HG02943 (cell line): ENCODE data around the gene MRRF.
"Not testable (repeated sequence)": the region's sequence is repeated elsewhere in the genome, so short reads cannot be mapped to it uniquely, and the experiment has no call there.

Experiments used
- ATAC-seq: cut with Tn5 transposase; IDR thresholded peaks from one replicate; pipeline ENCODE4 v1.9.1; 2021; ENCODE audit warnings: mild to moderate bottlenecking, low read depth, moderate library complexity; ENCODE audit not compliant: unreplicated experiment

The MRRF gene

DNA sequence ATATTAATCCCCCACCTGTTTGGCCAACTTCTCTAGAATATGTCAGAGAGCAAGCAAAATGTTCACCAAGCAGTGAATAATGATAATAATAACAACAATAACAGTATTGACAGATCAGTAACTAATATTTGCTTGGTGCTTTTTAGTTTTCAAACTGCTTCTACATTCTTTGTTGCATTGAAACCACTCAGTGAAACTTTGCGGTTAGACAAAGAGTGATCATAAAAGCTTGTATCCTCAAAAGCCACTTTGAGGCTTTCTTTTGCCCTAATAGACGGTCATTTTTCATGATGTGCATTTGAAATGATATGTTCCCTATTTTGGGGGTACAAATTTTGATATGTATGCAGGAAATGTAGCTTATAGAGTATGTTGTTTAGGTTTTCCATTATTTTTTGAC is 62.5 kb downstream of the MRRF start:
- no peak for ATAC-seq

GRCh38 chr9:122329597-122329996 is 64.9 kb downstream of the MRRF start:
- no peak for ATAC-seq

GRCh38 chr9:122330466-122330865 is 65.8 kb downstream of the MRRF start:
- not testable (repeated sequence) for ATAC-seq

GRCh38 chr9:122331523-122331927 is 66.8 kb downstream of the MRRF start:
- ATAC-seq: no peak

DNA sequence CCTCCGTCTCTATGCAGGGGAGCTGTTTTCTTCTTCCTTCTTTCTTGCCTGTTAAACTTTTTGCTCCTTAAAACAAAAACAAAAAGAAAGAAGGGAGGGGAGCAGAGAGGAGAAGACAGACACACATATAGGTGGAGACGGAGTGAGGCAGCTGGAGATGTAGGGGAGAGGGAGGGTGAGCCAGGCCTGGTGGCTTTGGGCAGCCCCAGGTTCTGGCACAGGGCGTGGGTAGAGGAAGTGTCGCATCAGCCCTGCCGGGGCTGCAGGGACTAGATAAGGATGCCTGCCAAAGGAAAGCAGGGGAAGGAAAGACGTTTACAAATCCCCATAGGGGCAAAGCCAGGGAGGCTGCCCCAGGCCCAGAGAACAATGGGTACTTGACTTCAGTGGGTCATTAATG is 67.4 kb downstream of the MRRF start:
- no peak for ATAC-seq

- no peak for ATAC-seq
Measured at GRCh38 chr9:122332644-122333043, 68.0 kb downstream of the MRRF start.

GRCh38 chr9:122333169-122333808 is 68.6 kb downstream of the MRRF start:
- no peak for ATAC-seq

DNA sequence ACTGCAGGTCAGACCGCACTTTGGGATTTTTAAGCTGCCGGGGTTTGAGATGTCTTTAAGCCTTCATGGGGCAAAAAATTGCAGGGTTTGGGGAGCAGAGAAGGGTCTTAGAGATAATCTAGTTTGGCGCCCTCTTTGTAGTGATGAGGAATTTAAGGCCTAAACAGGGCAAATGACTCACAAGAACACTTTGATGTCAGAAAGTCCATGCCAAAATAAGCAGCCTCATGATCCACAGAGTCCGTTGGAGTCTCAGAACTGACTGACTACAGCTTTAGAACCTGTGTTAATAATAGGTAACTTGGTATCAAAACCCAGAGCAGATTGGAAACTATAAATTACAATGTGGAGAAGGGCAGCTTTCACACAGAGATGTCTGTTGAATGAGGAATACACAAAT is 70.2 kb downstream of the MRRF start:
- no peak for ATAC-seq

- ATAC-seq: no peak
Measured at GRCh38 chr9:122336189-122336588, 71.5 kb downstream of the MRRF start.

DNA sequence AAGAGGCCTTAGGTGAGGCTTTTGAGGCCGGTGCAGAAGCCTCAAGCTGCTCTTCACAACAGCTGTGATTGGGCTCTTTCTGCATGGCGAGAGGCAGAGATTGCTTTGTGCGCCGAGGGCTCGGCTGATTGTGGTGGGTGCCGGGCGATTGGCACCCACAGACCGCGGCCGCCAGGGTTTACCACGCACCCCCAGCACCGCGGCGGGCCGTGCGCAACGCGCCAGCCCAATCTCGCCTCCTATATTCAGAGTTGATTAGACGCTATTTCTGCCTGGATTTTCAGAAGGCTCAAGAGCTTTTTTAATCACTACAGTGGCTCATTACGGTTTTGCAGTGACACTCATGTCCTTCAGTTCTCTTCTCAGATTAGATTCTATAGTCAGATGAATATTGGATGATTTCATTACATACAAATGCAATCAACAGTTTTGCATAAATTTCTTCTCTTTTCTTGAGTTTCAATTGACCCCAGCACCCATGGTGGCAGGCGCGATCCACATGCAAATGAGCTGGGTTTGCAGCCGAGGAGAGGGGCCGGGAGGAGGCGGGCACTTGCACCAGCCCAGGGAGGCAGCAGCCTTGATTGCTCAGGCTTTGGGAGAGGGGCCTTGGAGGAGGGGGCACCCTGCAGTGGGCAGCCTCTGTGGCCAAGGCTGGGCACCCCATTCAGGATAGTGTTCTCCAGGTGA is 72.3 kb downstream of the MRRF start:
- no peak for ATAC-seq

GRCh38 chr9:122337556-122337929 is 72.9 kb downstream of the MRRF start:
- ATAC-seq: no peak

- no peak for ATAC-seq
Measured at GRCh38 chr9:122338536-122338935, 73.9 kb downstream of the MRRF start.

- no peak for ATAC-seq
Measured at GRCh38 chr9:122338994-122339393, 74.3 kb downstream of the MRRF start.

GRCh38 chr9:122339579-122339978 is 74.9 kb downstream of the MRRF start:
- no peak for ATAC-seq

DNA sequence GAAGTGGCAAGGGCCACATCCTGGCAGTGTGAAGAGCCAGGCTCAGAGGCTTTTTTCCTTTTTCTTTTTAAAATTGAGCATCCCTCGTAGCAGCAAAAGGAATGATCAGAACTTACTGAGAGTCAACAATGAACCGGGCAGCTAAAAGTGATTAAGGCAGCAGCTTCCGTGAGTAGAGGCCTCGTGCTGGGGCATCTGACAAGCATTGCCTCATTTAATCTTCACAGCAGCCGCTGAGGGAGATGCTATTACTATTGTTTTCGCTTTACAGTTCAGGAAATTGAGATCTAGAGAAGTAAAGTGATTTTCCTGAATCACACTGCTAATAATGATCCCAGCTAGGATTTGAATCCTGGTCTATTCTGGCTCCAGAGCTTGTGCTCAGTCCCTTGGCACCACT is 75.5 kb downstream of the MRRF start:
- no peak for ATAC-seq

DNA sequence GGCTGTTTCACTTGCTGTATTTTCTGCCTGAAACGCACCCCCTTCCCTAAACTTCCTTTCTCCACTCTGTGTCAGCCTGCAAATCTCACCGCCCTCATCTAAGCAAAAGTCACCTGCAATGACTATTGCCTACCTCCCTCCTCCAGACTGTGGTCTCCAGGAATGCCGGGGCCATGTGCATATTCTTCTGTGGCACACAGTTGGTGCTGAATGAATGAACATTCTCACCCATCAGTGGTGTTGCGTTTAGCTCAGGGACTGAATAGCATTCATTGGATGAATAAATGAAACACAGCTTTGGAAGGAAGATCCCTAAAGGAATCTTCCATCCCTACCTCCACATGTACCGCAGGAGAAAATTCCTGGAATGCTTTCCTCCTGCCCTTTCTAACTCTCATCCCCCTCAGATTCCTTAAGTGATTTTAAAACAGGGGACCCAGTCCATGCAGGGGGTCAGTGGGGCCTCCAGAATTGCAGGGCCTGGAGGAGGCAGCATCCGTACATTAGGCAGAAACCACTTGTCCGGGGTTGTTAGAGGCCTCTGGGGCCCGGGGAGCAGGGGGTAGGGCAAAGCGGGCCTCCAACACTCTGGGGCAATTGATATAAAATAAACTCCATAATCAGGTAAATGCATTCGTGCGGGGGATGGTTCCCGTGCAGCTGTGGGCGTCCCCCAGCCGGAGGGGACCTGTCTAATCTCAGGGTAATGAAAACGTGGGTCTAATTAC is 77.8 kb downstream of the MRRF start:
- ATAC-seq: no peak

DNA sequence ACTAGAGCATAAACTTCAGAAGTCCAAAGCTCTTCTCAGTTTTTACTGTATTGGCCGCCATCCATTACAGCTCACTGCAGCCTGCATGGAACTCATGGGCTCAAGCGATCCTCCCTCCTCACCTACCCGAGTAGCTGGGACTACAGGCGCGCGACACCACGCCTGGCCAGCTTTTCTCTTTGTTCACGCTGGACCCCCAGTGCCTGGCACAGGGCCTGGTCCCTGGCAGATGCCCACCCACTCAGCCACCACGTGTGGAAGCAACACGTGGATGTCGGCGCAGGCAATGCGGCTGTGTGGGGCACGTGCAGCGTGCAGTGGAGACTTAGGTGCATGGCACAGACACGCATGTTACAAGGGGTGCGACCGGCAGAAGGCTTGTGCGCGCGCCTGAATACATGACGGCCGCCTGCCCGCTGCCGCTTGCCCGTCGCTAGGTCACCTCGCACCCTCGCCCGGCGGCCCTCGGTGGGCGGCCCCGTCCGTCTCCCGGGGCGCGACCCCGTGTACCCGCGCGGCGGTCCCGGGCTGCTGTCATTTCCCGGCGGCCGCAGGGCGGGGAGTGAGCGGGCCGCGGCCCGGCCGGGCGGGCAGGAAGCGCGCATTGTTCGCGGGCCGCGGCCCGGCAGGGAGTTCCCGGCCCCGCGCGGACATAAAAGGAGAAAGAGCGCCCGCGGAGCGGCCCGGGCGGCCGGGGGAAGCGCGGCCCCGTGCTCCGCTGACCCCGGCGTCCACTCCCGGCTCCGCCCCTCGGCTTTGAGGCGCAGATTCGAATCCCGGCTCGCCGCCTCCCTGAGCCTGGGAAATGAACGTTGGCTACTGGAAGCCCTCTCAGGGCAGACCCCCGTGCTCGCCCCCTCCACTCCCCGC is 82.0 kb downstream of the MRRF start:
- no peak for ATAC-seq

GRCh38 chr9:122347348-122348287 is 82.9 kb downstream of the MRRF start:
- ATAC-seq: no peak

- no peak for ATAC-seq
Measured at GRCh38 chr9:122348288-122348777, 83.7 kb downstream of the MRRF start.

DNA sequence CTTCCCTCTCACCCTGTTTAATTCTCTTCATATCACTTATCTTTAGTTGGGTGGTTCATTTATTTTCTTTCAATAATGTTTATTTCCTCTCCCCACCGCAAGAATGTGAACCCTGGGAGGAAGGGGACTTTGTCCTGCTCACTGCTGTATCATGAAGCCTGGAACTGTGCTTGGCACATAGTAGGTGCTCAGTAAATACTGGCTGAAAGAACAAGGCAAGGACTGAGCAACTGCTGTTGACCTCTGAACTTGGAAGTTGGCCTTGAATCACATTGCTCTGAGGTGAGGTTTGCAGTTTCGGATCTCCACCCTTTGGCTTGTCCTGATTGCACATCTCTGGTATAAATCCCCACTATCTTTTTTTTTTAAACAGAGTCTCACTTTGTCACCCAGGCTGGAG is 84.1 kb downstream of the MRRF start:
- ATAC-seq: no peak
